ENCODE results near the gene STX5.
"Not testable (repeated sequence)": the region's sequence is repeated elsewhere in the genome, so short reads cannot be mapped to it uniquely, and the experiment has no call there.

Gene STX5

GRCh38 chr11:62831520-62832335 lies at the start of gene STX5:
TSS of gene STX5 (minus strand) at chr11:62832051. CDS start at chr11:62831243, 808 bp downstream.
- DNase-seq (ENCODE audit: low read depth in 1 of 2, low spot score in 1 of 2) = peak; percentile 99

DNA sequence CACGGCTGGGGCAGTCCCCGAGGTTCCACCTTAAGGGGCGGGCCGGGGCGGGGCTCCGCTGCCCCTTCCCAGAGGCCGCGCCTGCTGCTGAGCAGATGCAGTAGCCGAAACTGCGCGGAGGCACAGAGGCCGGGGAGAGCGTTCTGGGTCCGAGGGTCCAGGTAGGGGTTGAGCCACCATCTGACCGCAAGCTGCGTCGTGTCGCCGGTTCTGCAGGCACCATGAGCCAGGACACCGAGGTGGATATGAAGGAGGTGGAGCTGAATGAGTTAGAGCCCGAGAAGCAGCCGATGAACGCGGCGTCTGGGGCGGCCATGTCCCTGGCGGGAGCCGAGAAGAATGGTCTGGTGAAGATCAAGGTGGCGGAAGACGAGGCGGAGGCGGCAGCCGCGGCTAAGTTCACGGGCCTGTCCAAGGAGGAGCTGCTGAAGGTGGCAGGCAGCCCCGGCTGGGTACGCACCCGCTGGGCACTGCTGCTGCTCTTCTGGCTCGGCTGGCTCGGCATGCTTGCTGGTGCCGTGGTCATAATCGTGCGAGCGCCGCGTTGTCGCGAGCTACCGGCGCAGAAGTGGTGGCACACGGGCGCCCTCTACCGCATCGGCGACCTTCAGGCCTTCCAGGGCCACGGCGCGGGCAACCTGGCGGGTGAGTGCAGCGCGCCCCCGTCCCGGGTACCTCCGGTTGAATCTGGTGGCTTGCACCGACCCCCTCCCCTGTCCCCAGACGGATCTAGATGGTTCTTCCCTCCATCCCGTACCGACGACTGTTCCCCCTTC lies 49.1 kb upstream of the STX5 start, which contains the start of gene SLC3A2:
TSS of gene SLC3A2 (plus strand) at position 94 of the 776 bp plus-strand sequence. CDS start at position 222, 128 bp downstream.
- peak; percentile 73 to 81 for DNase-seq (ENCODE audit: low read depth in 1 of 2, low spot score in 1 of 2)

- DNase-seq (ENCODE audit: low read depth in 1 of 2, low spot score in 1 of 2) = peak; percentile 7 to 16
Observed at GRCh38 chr11:62880231-62880802, 48.5 kb upstream of the STX5 start.

GRCh38 chr11:62879235-62879978 lies 47.6 kb upstream of the STX5 start:
- no peak for DNase-seq (ENCODE audit: low read depth in 1 of 2, low spot score in 1 of 2)

DNA sequence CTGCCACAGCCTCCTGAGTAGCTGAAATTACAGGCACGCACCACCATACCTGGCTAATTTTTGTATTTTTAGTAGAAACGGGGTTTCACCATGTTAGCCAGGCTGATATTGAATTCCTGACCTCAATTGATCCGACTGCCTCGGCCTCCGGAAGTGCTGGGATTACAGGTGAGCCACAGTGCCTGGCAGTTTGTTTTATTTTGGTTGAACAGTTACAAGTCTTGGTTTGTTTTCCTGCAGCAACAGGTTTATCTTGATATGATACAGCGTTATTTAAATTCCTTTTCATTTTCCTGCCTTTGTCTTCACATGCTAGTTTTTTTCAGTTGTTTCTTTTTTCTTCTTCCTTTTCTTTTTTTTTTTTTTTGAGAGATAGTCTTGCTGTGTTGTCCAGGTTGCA lies 44.9 kb upstream of the STX5 start:
- DNase-seq (ENCODE audit: low read depth in 1 of 2, low spot score in 1 of 2) = no peak

GRCh38 chr11:62875698-62876478 lies 44.0 kb upstream of the STX5 start:
- no peak for DNase-seq (ENCODE audit: low read depth in 1 of 2, low spot score in 1 of 2)

GRCh38 chr11:62874851-62875250 lies 43.0 kb upstream of the STX5 start:
- DNase-seq (ENCODE audit: low read depth in 1 of 2, low spot score in 1 of 2) = no peak

GRCh38 chr11:62865635-62866034 lies 33.8 kb upstream of the STX5 start:
- DNase-seq (ENCODE audit: low read depth in 1 of 2, low spot score in 1 of 2) = no peak

- DNase-seq (ENCODE audit: low read depth in 1 of 2, low spot score in 1 of 2) = no peak
Observed at GRCh38 chr11:62863687-62864335, 32.0 kb upstream of the STX5 start.

DNA sequence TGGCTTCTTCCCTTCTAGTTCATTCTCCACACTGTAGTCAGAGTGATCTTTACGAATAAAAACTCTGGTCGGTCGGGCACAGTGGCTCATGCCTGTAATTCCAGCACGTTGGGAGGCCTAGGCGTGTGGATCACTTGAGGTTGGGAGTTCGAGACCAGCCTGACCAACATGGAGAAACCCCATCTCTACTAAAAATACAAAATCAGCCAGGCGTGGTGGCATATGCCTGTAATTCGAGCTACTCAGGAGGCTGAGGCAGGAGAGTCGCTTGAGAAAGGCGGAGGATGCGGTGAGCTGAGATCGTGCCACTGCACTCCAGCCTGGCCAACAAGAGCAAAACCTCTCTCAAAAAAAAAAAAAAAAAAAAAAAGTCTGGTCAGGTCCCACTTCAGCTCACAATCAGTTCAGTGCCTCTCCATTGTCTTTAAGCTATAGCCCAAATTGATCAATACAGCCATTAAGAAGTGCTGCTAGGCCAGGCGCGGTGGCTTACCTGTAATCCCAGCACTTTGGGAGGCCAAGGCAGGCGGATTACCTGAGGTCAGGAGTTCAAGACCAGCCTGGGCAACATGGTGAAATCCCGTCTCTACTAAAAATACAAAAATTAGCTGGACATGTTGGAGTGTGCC lies 29.8 kb upstream of the STX5 start:
- not testable (repeated sequence) for DNase-seq (ENCODE audit: low read depth in 1 of 2, low spot score in 1 of 2)

- DNase-seq (ENCODE audit: low read depth in 1 of 2, low spot score in 1 of 2) = no peak
Observed at GRCh38 chr11:62860835-62861563, 29.1 kb upstream of the STX5 start.

DNA sequence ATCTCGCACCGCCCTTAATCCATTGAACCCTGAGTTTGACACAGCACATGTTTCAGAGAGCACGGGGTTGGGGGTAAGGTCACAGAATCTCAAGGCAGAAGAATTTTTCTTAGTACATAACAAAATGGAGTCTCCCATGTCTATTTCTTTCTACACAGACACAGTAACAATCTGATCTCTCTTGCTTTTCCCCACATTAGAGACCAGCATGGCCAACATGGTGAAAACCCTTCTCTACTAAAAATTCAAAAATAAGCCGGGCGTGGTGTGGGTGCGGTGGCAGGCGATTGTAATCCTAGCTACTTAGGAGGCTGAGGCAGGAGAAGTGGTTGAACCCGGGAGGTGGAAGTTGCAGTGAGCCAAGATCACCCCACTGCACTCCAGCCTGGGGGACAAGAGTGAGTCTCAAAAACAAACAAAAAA lies 27.4 kb upstream of the STX5 start:
- not testable (repeated sequence) for DNase-seq (ENCODE audit: low read depth in 1 of 2, low spot score in 1 of 2)

- DNase-seq (ENCODE audit: low read depth in 1 of 2, low spot score in 1 of 2) = no peak
Observed at GRCh38 chr11:62858201-62858600, 26.4 kb upstream of the STX5 start.

DNA sequence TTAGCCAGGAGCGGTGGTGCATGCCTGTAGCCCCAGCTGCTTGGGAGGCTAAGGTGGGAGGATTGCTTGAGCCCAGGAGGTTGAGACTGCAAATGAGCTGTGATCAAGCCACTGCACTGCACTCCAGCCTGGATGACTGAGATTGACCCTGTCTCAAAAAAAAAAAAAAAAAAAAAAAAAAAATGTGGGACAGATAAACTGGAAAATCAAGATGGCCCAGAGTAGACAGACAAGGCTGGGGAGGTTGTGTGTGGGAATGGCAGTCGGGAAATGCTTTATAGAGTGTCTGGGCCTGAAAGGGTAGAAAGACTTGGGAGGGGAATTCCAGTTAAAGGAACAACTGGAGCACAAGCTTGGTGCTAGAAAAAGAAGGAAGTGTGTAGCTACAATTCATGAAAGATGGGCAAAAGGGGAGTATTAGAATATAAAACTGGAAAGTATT lies 25.7 kb upstream of the STX5 start:
- no peak for DNase-seq (ENCODE audit: low read depth in 1 of 2, low spot score in 1 of 2)

GRCh38 chr11:62856333-62856895 lies 24.6 kb upstream of the STX5 start:
- DNase-seq (ENCODE audit: low read depth in 1 of 2, low spot score in 1 of 2) = no peak

- DNase-seq (ENCODE audit: low read depth in 1 of 2, low spot score in 1 of 2) = peak; percentile 97 to 98
Observed at GRCh38 chr11:62855571-62856332, 23.9 kb upstream of the STX5 start.

DNA sequence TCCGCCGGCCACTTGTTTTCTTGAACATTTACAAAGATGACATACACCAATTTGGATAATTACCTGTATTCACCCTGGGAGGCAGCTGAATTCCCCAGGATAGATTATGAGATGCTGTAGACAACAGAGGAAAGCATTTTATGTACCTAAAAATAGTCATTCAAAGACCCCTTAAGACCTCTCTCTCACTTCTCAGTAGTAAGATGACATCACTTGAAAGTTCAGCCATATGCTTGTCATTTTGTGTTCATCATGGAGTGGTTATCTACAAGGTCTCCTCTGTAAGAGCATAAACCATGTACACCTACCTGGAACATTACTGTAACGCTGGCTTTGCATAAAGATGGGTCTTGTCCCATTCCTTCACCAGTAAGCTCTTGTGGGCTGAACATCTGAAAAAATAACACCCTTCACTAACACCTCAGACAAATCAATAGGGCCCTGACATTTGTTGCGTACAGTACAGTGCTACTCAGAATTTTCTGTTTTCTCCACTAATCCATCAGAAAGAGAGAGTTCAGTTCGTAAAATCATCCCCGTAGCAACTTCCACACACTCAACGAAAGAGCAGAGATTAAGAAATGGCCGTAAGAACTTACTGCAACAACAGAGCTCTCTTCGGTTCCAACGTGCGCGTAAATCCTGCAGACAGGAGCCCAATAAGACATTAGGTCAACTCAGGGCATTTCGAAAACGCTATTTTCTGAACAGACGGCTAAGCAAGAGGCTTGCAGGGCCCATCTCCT lies 23.1 kb upstream of the STX5 start:
- DNase-seq (ENCODE audit: low read depth in 1 of 2, low spot score in 1 of 2) = no peak

Data from activated T-helper 1 cell treated with anti-CD3 and anti-CD28 coated beads, Interleukin-2, amount 50 U/mL, for 16 hours (primary cell).